AG04449 (cell line): ENCODE results near the gene TCEA3.

Experiments
- CTCF ChIA-PET: fragments of 350-600 bp; formaldehyde crosslinking; extraction: SDS; loops from one replicate; lab custom pipeline; 2021; ENCODE audit warnings: antibody characterized with exemption; lab: Yijun Ruan, JAX
- POLR2A ChIA-PET: fragments of 400-600, 350-600 bp; formaldehyde crosslinking; extraction: SDS; loops from one replicate; lab custom pipeline; 2020; ENCODE audit warnings: antibody characterized with exemption, inconsistent platforms; lab: Yijun Ruan, JAX
- DNase-seq: peaks from one replicate; pipeline ENCODE4 v3.0.0-alpha.2; 2010; ENCODE audit warnings: low read depth, low spot score
- H3K4me3 ChIP-seq: 2 replicates; pipeline ENCODE4 v1.5.1; 2011; ENCODE audit warnings: low read depth, mild to moderate bottlenecking, control low read depth, low read length
- TF ChIP-seq, protein P1 (sequence below): IDR thresholded peaks from one replicate; pipeline ENCODE4 v1.5.1; 2011; ENCODE audit warnings: mild to moderate bottlenecking, moderate library complexity, low read length, control low read depth, inconsistent platforms; ENCODE audit not compliant: insufficient read depth; ENCODE audit errors: missing control alignments

The TCEA3 gene

DNA sequence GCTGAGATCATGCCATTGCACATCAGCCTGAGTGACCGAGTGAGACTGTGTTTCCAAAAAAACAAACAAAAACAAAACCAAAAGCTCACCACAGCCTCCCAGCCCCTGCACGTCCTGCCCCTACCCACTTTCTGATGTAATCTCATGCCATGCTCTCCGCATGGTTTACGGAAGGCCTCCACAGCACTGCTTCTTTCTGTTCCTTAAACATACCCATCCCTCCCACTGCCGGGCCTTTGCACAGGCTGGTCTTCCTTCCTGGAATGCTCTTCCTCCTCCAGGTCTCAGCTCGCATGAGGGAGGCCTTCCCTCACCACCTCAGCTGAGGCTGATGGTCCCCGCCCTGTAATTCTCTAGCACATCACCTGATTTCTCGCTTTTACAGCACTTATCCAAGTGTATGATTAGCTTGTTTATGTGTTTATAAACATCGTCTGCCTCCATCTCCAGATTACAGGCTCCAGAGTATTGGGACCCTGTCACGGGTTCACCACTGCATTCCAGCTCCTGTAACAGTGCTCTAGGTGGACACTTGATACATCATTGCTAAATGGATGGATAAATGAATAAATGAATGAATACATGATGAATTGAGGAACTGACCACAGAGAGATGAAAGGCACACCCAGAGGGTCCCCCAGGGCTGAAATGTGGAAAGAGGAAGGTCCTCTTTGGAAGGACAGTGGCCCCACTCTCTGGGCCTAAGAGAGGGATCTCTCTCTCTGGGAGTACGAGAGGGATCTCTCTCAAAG is 22.1 kb downstream of the TCEA3 start:
- ChIA-PET CTCF (interaction anchor here (0.9 to 3.6 kb wide), 12 partner anchors 8 to 218 kb away, joined by 3 to 43 read pairs (median 3); partner anchors contain the start of gene TCEA3), POLR2A (interaction anchor here (2.0 to 2.5 kb wide), 2 partner anchors 8 to 58 kb away, joined by 12 to 17 read pairs; partner anchors contain the start of gene HNRNPR)
- DNase-seq, result no peak
- no peak overlapping the region for H3K4me3 ChIP-seq
- TF ChIP-seq, protein P1, sequence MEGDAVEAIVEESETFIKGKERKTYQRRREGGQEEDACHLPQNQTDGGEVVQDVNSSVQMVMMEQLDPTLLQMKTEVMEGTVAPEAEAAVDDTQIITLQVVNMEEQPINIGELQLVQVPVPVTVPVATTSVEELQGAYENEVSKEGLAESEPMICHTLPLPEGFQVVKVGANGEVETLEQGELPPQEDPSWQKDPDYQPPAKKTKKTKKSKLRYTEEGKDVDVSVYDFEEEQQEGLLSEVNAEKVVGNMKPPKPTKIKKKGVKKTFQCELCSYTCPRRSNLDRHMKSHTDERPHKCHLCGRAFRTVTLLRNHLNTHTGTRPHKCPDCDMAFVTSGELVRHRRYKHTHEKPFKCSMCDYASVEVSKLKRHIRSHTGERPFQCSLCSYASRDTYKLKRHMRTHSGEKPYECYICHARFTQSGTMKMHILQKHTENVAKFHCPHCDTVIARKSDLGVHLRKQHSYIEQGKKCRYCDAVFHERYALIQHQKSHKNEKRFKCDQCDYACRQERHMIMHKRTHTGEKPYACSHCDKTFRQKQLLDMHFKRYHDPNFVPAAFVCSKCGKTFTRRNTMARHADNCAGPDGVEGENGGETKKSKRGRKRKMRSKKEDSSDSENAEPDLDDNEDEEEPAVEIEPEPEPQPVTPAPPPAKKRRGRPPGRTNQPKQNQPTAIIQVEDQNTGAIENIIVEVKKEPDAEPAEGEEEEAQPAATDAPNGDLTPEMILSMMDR, result no peak

DNA sequence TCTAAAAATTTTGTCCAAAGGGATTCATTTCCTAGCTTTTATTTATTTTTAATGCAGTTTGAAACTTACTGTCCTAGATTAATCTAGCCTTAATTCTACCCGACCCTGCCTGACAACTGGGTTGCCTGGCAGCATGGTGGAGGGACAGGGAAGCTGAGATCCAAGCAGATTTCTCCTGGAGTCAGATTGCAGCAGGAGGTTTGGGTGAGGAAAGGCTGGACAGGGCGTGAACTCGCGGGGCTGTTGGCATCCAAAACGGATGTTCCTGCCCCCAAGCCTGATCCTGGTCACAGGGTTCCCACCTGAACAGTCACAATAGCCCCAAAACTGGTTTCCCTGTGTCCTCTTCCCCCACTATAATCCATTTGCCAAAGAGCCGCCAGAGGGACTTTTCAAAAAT is 23.2 kb downstream of the TCEA3 start:
- CTCF ChIA-PET, result interaction anchor here (1.1 to 1.3 kb wide), 2 partner anchors 10 to 96 kb away, joined by 3 to 4 read pairs; no protein-coding TSS in a partner anchor
- H3K4me3 ChIP-seq, result no peak overlapping the region
- no peak for DNase-seq
- TF ChIP-seq, protein P1, result no peak
- POLR2A ChIA-PET, result no interaction called here

DNA sequence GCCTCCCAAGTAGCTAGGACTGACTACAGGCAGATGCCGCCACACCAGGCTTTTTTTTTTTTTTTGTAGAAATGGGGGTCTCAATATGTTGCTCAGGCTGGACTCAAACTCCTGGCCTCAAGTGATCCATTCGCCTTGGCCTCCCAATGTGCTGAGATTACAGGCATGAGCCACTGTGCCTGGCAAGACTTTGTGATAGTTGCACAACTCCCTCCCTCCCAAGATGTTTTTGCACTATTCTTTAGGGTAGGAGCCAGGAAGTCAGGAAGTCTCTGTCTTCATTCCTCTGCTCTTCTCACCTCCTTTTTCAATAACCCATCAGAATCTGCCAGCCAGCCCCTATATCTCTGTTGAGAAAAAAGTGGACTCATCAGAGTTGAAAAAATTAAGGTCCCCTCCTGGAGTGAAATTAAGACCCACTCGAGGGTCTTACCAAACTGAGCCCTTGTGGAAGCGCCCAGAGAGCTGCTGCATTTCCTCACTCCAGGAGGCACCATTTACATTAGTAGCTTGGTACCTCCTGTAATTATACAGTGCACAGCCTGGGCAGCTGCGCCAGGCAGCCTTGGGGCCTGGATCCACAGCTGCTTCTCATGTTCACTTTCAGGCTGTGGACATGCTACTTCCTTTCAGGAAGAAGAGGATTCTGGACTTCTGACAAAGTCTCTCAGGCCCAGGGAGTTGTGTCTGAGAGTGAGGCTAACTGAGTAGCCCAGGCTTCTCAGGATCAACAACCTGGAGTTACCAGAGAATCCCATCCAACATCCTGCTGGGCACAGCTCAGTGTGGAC is 24.0 kb downstream of the TCEA3 start:
- H3K4me3 ChIP-seq, result no peak overlapping the region
- DNase-seq, result no peak
- ChIA-PET CTCF (interaction anchor here (1.1 kb wide), 1 partner anchor 97 kb away, joined by 4 read pairs; no protein-coding TSS in a partner anchor), POLR2A (no interaction called here)
- TF ChIP-seq, protein P1, result no peak

- CTCF ChIA-PET, result no interaction called here
- POLR2A ChIA-PET, result no interaction called here
- no peak overlapping the region for H3K4me3 ChIP-seq
- DNase-seq, result no peak
- TF ChIP-seq, protein P1, result no peak
These were observed 25.3 kb downstream of the TCEA3 start for GRCh38 chr1:23399229-23399628.

GRCh38 chr1:23397908-23398307 is 26.6 kb downstream of the TCEA3 start:
- no peak overlapping the region for H3K4me3 ChIP-seq
- TF ChIP-seq, protein P1, result no peak
- DNase-seq, result no peak
- ChIA-PET POLR2A (no interaction called here), CTCF (no interaction called here)

DNA sequence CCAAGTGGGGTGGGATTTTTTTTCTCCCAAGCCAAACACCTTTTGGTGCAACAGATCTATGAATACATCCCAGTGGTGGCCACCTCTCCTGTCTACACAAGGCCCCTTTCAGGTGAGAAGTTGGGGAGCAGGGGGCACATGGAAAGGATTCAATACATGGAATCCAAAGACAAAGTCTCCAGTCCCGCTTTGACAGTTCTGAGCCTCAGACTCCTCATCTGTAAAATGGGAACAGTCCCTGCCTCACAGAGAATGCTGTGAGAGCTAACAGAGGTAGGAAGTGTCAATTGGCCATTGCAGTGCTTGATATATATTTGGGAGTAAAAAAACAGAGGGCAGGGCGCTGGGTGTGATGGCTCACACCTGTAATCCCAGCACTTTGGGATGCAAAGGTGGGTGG is 28.2 kb downstream of the TCEA3 start:
- CTCF ChIA-PET, result no interaction called here
- TF ChIP-seq, protein P1, result no peak
- no peak overlapping the region for H3K4me3 ChIP-seq
- POLR2A ChIA-PET, result no interaction called here
- DNase-seq, result no peak
